ENCODE results near the gene DUSP5. TPM values are rescaled to one million over a fixed set of nuclear protein-coding genes. Genes with fewer than 3 reads are reported as not detected.
A peak's percentile ranks its signal among the peaks of the same experiment; 100 is the strongest.

DUSP5 gene
- total and polyA plus RNA-seq, 5 donors from 2014 or later: 1.3 to 142 (median 3.1) TPM

DNA sequence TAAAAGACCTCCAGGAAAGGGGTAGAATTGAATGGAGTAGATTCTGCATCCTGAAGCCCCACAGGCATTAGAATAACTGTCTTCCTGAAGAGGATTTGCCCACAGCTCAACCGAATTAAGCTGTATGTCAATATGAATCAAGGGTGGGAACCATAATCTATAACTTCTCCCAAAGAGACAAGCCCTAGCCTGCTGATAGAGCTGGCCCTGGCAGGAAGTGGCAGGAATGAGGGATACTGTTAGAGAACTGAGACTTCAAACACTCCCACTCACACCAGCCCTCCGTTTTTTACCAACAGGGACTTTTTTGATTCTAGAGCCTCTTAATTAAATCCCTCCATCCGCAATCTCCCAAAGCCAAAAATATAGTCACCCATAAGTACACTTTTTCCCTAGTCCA, 12.2 kb upstream of the DUSP5 start:
- Histone ChIP-seq H3K27me3 (ENCODE audit: control insufficient read depth, insufficient read depth, low read length) (no peaks in the 10 kb centered on the region), H3K36me3 (ENCODE audit: control insufficient read depth, insufficient read depth, low read length) (no peaks in the 10 kb centered on the region), H3K4me3 (ENCODE audit: low read depth, low read length) (no peak overlapping the region), H3K9me3 (ENCODE audit: control insufficient read depth in 2 of 2, low read length in 2 of 2) (no peaks in the 10 kb centered on the region), H3K4me1 (ENCODE audit: control insufficient read depth, insufficient read depth, low read length, poor library complexity, severe bottlenecking) (no peaks in the 10 kb centered on the region), H3K27ac (ENCODE audit: insufficient read depth, low read length, poor library complexity, severe bottlenecking) (no peak overlapping the region)
- peaks cover 10% of the 10 kb centered on the region for H3K27me3 Mint-ChIP-seq
- no peak overlapping the region for H3K27ac Mint-ChIP-seq
- no peaks in the 10 kb centered on the region for H3K36me3 Mint-ChIP-seq
- peaks cover 0 to 2% (median 0%) of the 10 kb centered on the region in 7 donors for H3K9me3 Mint-ChIP-seq
- DNase-seq: no peak
- ATAC-seq (ENCODE audit: low read depth in 2 of 2): no peak
- H3K4me3 Mint-ChIP-seq: no peak overlapping the region
- H3K4me1 Mint-ChIP-seq: peaks cover 0 to 5% (median 0%) of the 10 kb centered on the region in 4 donors

- Histone ChIP-seq H3K9me3 (ENCODE audit: control insufficient read depth in 2 of 2, low read length in 2 of 2) (no peaks in the 10 kb centered on the region), H3K4me3 (ENCODE audit: low read depth, low read length) (no peak overlapping the region), H3K27me3 (ENCODE audit: control insufficient read depth, insufficient read depth, low read length) (no peaks in the 10 kb centered on the region), H3K36me3 (ENCODE audit: control insufficient read depth, insufficient read depth, low read length) (no peaks in the 10 kb centered on the region), H3K27ac (ENCODE audit: insufficient read depth, low read length, poor library complexity, severe bottlenecking) (no peak overlapping the region), H3K4me1 (ENCODE audit: control insufficient read depth, insufficient read depth, low read length, poor library complexity, severe bottlenecking) (no peaks in the 10 kb centered on the region)
- H3K27me3 Mint-ChIP-seq: peaks cover 10% of the 10 kb centered on the region
- ATAC-seq (ENCODE audit: low read depth in 2 of 2) (no peak), DNase-seq (no peak)
- H3K27ac Mint-ChIP-seq: peak overlapping the region in 1 of 3 donors; percentile 32
- H3K9me3 Mint-ChIP-seq: peaks cover 0 to 2% (median 0%) of the 10 kb centered on the region in 7 donors
- H3K4me1 Mint-ChIP-seq: peaks cover 0 to 5% (median 0%) of the 10 kb centered on the region in 4 donors
- H3K36me3 Mint-ChIP-seq: no peaks in the 10 kb centered on the region
- H3K4me3 Mint-ChIP-seq: no peak overlapping the region
Measured at GRCh38 chr10:110486680-110487410, 10.9 kb upstream of the DUSP5 start.

DNA sequence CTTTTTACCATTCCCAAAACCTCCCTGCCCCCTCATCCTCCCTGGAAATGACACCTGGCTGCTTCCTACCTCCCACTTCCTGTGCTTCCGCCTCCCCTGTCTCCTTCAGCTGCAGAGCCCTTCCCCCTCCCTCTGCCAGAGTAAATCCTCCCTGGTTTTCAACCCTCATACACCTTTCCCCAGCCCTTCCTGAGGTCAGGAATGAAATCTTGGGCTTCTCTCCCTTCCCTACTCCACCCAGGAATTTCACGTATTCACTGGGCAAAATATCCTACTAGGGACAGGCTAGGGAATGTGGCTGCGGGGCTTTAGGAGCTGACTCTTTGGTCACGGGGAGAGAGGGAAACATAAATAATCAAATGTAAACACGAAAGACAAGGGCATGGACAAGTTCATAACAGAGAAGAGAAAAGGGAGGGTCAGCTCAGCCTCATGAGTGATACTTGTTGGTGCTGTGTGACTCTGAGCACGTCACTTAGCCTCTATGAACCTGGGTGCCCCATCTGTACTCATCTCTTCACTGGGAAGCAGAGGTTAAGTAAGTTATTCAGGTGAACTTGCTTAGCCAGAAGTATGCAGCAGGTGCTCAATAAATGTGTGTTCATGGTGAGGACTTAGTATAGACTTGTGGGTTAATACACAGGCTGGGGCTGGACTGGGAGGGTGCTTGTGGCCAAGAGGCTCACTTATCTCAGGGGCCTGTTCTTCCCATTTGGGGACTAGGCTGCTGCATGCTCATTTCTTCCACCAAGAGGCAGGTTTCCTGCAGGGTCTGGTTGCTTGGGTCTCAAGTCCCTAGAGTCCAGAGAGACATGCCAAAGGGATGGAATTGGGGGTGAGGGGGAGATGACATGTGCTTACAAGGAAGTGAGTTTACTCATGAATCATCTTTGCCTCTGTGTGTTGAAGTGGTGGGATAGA, 10.0 kb upstream of the DUSP5 start:
- no peak overlapping the region for H3K27ac ChIP-seq (ENCODE audit: insufficient read depth, low read length, poor library complexity, severe bottlenecking)
- peaks cover 0 to 5% (median 0%) of the 10 kb centered on the region in 4 donors for H3K4me1 Mint-ChIP-seq
- H3K36me3 ChIP-seq (ENCODE audit: control insufficient read depth, insufficient read depth, low read length): no peaks in the 10 kb centered on the region
- no peaks in the 10 kb centered on the region for H3K4me1 ChIP-seq (ENCODE audit: control insufficient read depth, insufficient read depth, low read length, poor library complexity, severe bottlenecking)
- H3K4me3 ChIP-seq (ENCODE audit: low read depth, low read length): no peak overlapping the region
- peaks cover 10% of the 10 kb centered on the region for H3K27me3 Mint-ChIP-seq
- H3K9me3 ChIP-seq (ENCODE audit: control insufficient read depth in 2 of 2, low read length in 2 of 2): no peaks in the 10 kb centered on the region
- ATAC-seq (ENCODE audit: low read depth in 2 of 2): no peak
- no peak overlapping the region for H3K4me3 Mint-ChIP-seq
- no peaks in the 10 kb centered on the region for H3K27me3 ChIP-seq (ENCODE audit: control insufficient read depth, insufficient read depth, low read length)
- no peak overlapping the region for H3K27ac Mint-ChIP-seq
- no peak for DNase-seq
- peaks cover 0 to 2% (median 0%) of the 10 kb centered on the region in 7 donors for H3K9me3 Mint-ChIP-seq
- H3K36me3 Mint-ChIP-seq: no peaks in the 10 kb centered on the region

DNA sequence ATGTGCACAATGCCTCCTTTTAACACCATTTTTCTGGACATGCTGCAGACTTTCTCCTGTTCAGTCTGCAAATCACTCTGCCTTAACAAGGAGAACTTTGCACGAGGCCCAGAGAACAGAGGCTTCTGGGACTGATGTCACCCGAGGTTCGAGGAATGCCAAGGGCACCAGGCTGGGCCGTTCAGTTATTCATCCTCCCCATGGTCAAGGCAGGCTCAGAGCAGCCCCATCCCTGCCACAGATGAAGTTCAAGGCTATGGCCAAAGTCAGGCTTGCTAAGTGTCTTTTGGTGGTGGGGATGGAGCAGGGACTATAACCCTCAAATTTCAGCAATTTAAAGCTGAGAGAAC, 9.4 kb upstream of the DUSP5 start:
- ATAC-seq (ENCODE audit: low read depth in 2 of 2) (no peak), DNase-seq (no peak)
- no peaks in the 10 kb centered on the region for H3K9me3 ChIP-seq (ENCODE audit: control insufficient read depth in 2 of 2, low read length in 2 of 2)
- no peak overlapping the region for H3K4me3 ChIP-seq (ENCODE audit: low read depth, low read length)
- Mint-ChIP-seq H3K27ac (no peak overlapping the region), H3K4me1 (peaks cover 0 to 5% (median under 1%) of the 10 kb centered on the region in 4 donors), H3K9me3 (peaks cover 0 to 2% (median 0%) of the 10 kb centered on the region in 7 donors), H3K36me3 (no peaks in the 10 kb centered on the region), H3K4me3 (no peak overlapping the region), H3K27me3 (peaks cover 10% of the 10 kb centered on the region)
- H3K36me3 ChIP-seq (ENCODE audit: control insufficient read depth, insufficient read depth, low read length): no peaks in the 10 kb centered on the region
- H3K27ac ChIP-seq (ENCODE audit: insufficient read depth, low read length, poor library complexity, severe bottlenecking): no peak overlapping the region
- H3K27me3 ChIP-seq (ENCODE audit: control insufficient read depth, insufficient read depth, low read length): no peaks in the 10 kb centered on the region
- no peaks in the 10 kb centered on the region for H3K4me1 ChIP-seq (ENCODE audit: control insufficient read depth, insufficient read depth, low read length, poor library complexity, severe bottlenecking)

- Histone ChIP-seq H3K27me3 (ENCODE audit: control insufficient read depth, insufficient read depth, low read length) (no peaks in the 10 kb centered on the region), H3K9me3 (ENCODE audit: control insufficient read depth in 2 of 2, low read length in 2 of 2) (no peaks in the 10 kb centered on the region), H3K4me3 (ENCODE audit: low read depth, low read length) (no peak overlapping the region), H3K36me3 (ENCODE audit: control insufficient read depth, insufficient read depth, low read length) (no peaks in the 10 kb centered on the region), H3K27ac (ENCODE audit: insufficient read depth, low read length, poor library complexity, severe bottlenecking) (no peak overlapping the region), H3K4me1 (ENCODE audit: control insufficient read depth, insufficient read depth, low read length, poor library complexity, severe bottlenecking) (no peaks in the 10 kb centered on the region)
- Mint-ChIP-seq H3K36me3 (no peaks in the 10 kb centered on the region), H3K27me3 (peaks cover 10% of the 10 kb centered on the region), H3K27ac (no peak overlapping the region), H3K4me1 (peaks cover 0 to 8% (median 3%) of the 10 kb centered on the region in 4 donors), H3K4me3 (no peak overlapping the region), H3K9me3 (peaks cover 0 to 2% (median 0%) of the 10 kb centered on the region in 7 donors)
- DNase-seq (no peak), ATAC-seq (ENCODE audit: low read depth in 2 of 2) (no peak)
Measured at GRCh38 chr10:110488940-110489339, 8.8 kb upstream of the DUSP5 start.

- Mint-ChIP-seq H3K27ac (no peak overlapping the region), H3K27me3 (no peaks in the 10 kb centered on the region), H3K4me1 (peaks cover 0 to 14% (median 7%) of the 10 kb centered on the region in 4 donors), H3K4me3 (no peak overlapping the region), H3K36me3 (no peaks in the 10 kb centered on the region), H3K9me3 (peaks cover 0 to 2% (median 0%) of the 10 kb centered on the region in 7 donors)
- no peak for DNase-seq
- no peaks in the 10 kb centered on the region for H3K4me1 ChIP-seq (ENCODE audit: control insufficient read depth, insufficient read depth, low read length, poor library complexity, severe bottlenecking)
- no peaks in the 10 kb centered on the region for H3K27me3 ChIP-seq (ENCODE audit: control insufficient read depth, insufficient read depth, low read length)
- no peak overlapping the region for H3K4me3 ChIP-seq (ENCODE audit: low read depth, low read length)
- H3K27ac ChIP-seq (ENCODE audit: insufficient read depth, low read length, poor library complexity, severe bottlenecking): no peak overlapping the region
- no peaks in the 10 kb centered on the region for H3K36me3 ChIP-seq (ENCODE audit: control insufficient read depth, insufficient read depth, low read length)
- no peak for ATAC-seq (ENCODE audit: low read depth in 2 of 2)
- no peaks in the 10 kb centered on the region for H3K9me3 ChIP-seq (ENCODE audit: control insufficient read depth in 2 of 2, low read length in 2 of 2)
Measured at GRCh38 chr10:110490640-110491039, 7.1 kb upstream of the DUSP5 start.

DNA sequence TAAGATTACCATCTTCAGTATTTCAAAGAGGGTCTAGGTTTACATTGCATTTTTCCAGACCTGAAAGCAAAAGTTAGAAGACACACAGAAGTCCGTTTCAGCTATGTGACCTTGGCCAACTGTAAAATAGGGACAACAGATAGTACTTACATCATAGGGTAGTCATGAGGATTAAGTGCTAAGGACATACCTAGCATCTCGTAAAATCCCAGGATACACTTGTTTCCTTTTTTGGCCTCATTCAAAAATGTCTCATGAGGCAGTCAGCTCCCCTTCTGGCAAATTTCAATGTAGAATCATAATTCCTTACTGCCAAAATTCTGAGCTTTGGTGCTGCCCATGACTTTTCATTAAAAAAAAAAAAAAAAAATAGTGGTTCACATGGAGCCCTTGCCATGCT, 6.4 kb upstream of the DUSP5 start:
- DNase-seq (no peak), ATAC-seq (ENCODE audit: low read depth in 2 of 2) (no peak)
- H3K4me3 ChIP-seq (ENCODE audit: low read depth, low read length): no peak overlapping the region
- H3K9me3 Mint-ChIP-seq: peaks cover 0 to 2% (median 0%) of the 10 kb centered on the region in 7 donors
- no peak overlapping the region for H3K4me3 Mint-ChIP-seq
- no peak overlapping the region for H3K27ac Mint-ChIP-seq
- no peaks in the 10 kb centered on the region for H3K36me3 Mint-ChIP-seq
- no peaks in the 10 kb centered on the region for H3K27me3 ChIP-seq (ENCODE audit: control insufficient read depth, insufficient read depth, low read length)
- H3K9me3 ChIP-seq (ENCODE audit: control insufficient read depth in 2 of 2, low read length in 2 of 2): no peaks in the 10 kb centered on the region
- no peaks in the 10 kb centered on the region for H3K36me3 ChIP-seq (ENCODE audit: control insufficient read depth, insufficient read depth, low read length)
- H3K4me1 Mint-ChIP-seq: peaks cover 1 to 21% (median 13%) of the 10 kb centered on the region in 4 donors
- H3K27me3 Mint-ChIP-seq: no peaks in the 10 kb centered on the region
- H3K27ac ChIP-seq (ENCODE audit: insufficient read depth, low read length, poor library complexity, severe bottlenecking): no peak overlapping the region
- H3K4me1 ChIP-seq (ENCODE audit: control insufficient read depth, insufficient read depth, low read length, poor library complexity, severe bottlenecking): peaks cover 6% of the 10 kb centered on the region

Data from CD4-positive, CD25-positive, alpha-beta regulatory T cell (primary cell).